ENCODE measurements around the gene CHMP4A.

CHMP4A gene

GRCh38 chr14:24172871-24173281 is 40.4 kb downstream of the CHMP4A start:
- no peak overlapping the region for H3K4me3 ChIP-seq (ENCODE audit: low read length)
- DNase-seq (ENCODE audit: low read depth) = no peak
- TF ChIP-seq, protein P1, sequence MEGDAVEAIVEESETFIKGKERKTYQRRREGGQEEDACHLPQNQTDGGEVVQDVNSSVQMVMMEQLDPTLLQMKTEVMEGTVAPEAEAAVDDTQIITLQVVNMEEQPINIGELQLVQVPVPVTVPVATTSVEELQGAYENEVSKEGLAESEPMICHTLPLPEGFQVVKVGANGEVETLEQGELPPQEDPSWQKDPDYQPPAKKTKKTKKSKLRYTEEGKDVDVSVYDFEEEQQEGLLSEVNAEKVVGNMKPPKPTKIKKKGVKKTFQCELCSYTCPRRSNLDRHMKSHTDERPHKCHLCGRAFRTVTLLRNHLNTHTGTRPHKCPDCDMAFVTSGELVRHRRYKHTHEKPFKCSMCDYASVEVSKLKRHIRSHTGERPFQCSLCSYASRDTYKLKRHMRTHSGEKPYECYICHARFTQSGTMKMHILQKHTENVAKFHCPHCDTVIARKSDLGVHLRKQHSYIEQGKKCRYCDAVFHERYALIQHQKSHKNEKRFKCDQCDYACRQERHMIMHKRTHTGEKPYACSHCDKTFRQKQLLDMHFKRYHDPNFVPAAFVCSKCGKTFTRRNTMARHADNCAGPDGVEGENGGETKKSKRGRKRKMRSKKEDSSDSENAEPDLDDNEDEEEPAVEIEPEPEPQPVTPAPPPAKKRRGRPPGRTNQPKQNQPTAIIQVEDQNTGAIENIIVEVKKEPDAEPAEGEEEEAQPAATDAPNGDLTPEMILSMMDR (IDR thresholded peaks at IDR 0.05; ENCODE audit: insufficient read depth, low read depth, low read length, missing control alignments) = no peak

GRCh38 chr14:24172261-24172860 is 40.9 kb downstream of the CHMP4A start:
- H3K4me3 ChIP-seq (ENCODE audit: low read length) = no peak overlapping the region
- TF ChIP-seq, protein P1 (IDR thresholded peaks at IDR 0.05; ENCODE audit: insufficient read depth, low read depth, low read length, missing control alignments) = no peak
- DNase-seq (ENCODE audit: low read depth) = no peak

DNA sequence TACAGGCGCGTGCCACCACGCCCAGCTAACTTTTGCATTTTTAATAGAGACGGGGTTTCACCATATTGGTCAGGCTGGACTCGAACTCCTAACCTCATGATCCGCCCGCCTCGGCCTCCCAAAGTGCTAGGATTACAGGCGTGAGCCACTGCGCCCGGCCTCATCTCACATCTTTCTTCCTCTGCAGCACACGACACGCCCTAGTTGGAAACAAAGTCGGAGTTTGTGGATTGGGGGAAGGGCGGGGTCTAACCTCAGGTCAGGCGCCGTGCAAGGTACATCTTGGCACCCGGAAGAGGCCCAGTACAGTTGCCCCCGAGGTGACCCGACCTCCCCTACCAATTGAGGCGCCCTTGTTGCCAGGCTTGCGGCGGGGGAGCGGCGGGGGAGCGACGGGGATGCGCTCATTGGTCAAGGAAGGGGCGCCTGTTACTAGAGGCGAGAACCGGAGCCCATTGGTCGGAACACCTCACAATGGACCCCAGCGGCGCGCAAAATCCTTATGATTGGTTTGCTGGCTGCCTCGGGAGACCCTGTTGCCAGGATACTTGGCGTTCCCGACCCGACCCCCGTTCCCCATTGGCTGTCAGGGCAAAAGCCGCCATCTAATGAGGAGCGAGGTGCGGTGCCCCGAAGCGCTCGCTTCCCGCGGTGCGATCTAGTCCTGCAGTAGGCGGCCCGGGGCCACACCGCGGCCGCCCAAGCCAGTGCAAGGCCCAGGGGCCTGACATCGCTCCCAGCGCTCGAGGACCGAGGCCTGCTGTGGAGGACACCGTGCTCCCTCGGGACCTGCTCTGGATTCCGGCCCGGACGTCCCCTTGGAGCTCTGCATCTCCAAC is 41.6 kb downstream of the CHMP4A start, which contains the start of gene REC8:
TSS of gene REC8 (plus strand) at position 659 of the 839 bp plus-strand sequence. CDS start 473 bp downstream, outside the sequence.
- TF ChIP-seq, protein P1 (IDR thresholded peaks at IDR 0.05; ENCODE audit: insufficient read depth, low read depth, low read length, missing control alignments) = no peak
- no peak within 1 kb of the TSS for H3K4me3 ChIP-seq (ENCODE audit: low read length)
- DNase-seq (ENCODE audit: low read depth) = peak; percentile 66

DNA sequence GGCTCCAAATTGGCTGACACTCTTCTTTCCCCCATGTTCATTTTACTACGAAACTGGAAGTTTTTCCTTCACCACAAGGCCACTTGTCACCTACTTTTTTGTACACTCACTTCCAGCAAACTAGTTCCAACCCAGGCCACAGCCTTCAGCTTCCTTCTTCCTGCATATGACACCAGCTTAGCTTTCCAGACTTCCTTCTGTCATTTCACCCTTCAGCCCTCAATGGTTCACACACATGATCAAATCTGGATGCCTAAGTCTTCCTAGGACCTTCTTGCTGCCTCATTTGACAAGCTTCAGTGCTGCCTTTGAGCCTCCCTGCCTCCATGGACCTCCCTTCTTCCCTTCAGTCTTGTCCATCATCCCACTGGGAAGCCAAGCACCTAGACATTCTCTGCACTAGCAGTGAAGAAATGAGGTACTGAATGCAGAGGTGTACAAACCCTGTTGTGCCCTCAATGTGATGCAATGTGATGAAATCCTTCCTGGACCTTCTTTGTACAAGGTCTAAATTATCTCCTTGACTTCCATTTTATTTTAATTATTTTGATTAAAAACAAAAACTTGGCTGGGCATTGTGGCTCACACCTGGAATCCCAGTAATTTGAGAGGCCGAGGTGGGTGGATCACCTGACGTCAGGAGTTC is 45.7 kb downstream of the CHMP4A start:
- no peak for DNase-seq (ENCODE audit: low read depth)
- no peak overlapping the region for H3K4me3 ChIP-seq (ENCODE audit: low read length)
- TF ChIP-seq, protein P1 (IDR thresholded peaks at IDR 0.05; ENCODE audit: insufficient read depth, low read depth, low read length, missing control alignments) = no peak

DNA sequence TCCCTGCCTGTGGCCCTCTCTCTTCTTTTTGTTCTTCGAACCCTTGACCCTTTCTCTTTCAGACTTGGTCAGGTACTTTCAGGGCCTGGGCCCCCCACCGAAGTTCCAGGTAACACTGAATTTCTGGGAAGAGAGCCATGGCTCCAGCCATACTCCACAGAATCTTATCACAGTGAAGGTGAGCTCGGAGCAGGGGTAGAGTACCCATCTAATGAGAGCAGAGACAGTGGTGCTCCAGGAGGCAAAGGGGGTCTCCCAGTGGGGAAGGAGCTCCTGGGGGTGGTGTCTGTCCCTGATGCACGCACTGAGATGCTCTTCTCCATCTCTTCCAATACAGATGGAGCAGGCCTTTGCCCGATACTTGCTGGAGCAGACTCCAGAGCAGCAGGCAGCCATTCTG is 47.5 kb downstream of the CHMP4A start:
- TF ChIP-seq, protein P1 (IDR thresholded peaks at IDR 0.05; ENCODE audit: insufficient read depth, low read depth, low read length, missing control alignments) = no peak
- no peak for DNase-seq (ENCODE audit: low read depth)
- H3K4me3 ChIP-seq (ENCODE audit: low read length) = no peak overlapping the region

DNA sequence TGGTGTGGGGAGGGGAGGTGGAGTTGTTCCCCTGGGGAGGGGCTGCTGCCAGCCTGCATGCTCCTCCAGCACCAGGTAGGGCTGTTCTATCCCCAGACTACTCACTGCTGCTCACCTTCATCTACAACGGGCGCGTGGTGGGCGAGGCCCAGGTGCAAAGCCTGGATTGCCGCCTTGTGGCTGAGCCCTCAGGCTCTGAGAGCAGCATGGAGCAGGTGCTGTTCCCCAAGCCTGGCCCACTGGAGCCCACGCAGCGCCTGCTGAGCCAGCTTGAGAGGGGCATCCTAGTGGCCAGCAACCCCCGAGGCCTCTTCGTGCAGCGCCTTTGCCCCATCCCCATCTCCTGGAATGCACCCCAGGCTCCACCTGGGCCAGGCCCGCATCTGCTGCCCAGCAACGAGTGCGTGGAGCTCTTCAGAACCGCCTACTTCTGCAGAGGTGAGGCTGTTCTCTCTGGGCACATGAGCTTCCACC is 48.7 kb downstream of the CHMP4A start:
- no peak overlapping the region for H3K4me3 ChIP-seq (ENCODE audit: low read length)
- DNase-seq (ENCODE audit: low read depth) = no peak
- TF ChIP-seq, protein P1 (IDR thresholded peaks at IDR 0.05; ENCODE audit: insufficient read depth, low read depth, low read length, missing control alignments) = no peak

Data from epithelial cell of esophagus (primary cell).